Epithelial cell of prostate (primary cell): Measurements from ENCODE around the gene CABCOCO1.
"Not testable (repeated sequence)": the region's sequence is repeated elsewhere in the genome, so short reads cannot be mapped to it uniquely, and the experiment has no call there.

ENCODE experiments used
- DNase-seq: peaks from one replicate; pipeline ENCODE4 v3.0.0-alpha.2; 2011; ENCODE audit warnings: low read depth, low spot score
- H3K27ac ChIP-seq: fragments of 450-650 bp; 2 replicates; pipeline ENCODE4 v1.5.1; 2017; ENCODE audit warnings: mild to moderate bottlenecking

CABCOCO1 gene

GRCh38 chr10:61642150-61642571 is 20.6 kb upstream of the CABCOCO1 start:
- no peak overlapping the region for H3K27ac ChIP-seq
- no peak for DNase-seq

GRCh38 chr10:61642676-61643075 is 20.1 kb upstream of the CABCOCO1 start:
- no peak for DNase-seq
- H3K27ac ChIP-seq = no peak overlapping the region

- no peak overlapping the region for H3K27ac ChIP-seq
- no peak for DNase-seq
Observed at GRCh38 chr10:61643316-61643751, 19.4 kb upstream of the CABCOCO1 start.

GRCh38 chr10:61653699-61654098 is 9.0 kb upstream of the CABCOCO1 start:
- DNase-seq = no peak
- no peak overlapping the region for H3K27ac ChIP-seq

GRCh38 chr10:61655335-61655851 is 7.3 kb upstream of the CABCOCO1 start:
- no peak for DNase-seq
- no peak overlapping the region for H3K27ac ChIP-seq

- no peak for DNase-seq
- H3K27ac ChIP-seq = no peak overlapping the region
Observed at GRCh38 chr10:61663466-61663865, 737 bp downstream of the CABCOCO1 start.

GRCh38 chr10:61664985-61665384 is 2.3 kb downstream of the CABCOCO1 start:
- H3K27ac ChIP-seq = no peak overlapping the region
- no peak for DNase-seq

GRCh38 chr10:61669161-61669725 is 6.5 kb downstream of the CABCOCO1 start:
- DNase-seq = no peak
- H3K27ac ChIP-seq = no peak overlapping the region

GRCh38 chr10:61669849-61670248 is 7.1 kb downstream of the CABCOCO1 start:
- DNase-seq = no peak
- no peak overlapping the region for H3K27ac ChIP-seq

- no peak for DNase-seq
- no peak overlapping the region for H3K27ac ChIP-seq
Observed at GRCh38 chr10:61673360-61673759, 10.6 kb downstream of the CABCOCO1 start.

- H3K27ac ChIP-seq = no peak overlapping the region
- no peak for DNase-seq
Observed at GRCh38 chr10:61682323-61682722, 19.6 kb downstream of the CABCOCO1 start.

- no peak for DNase-seq
- H3K27ac ChIP-seq = no peak overlapping the region
Observed at GRCh38 chr10:61683319-61683718, 20.6 kb downstream of the CABCOCO1 start.

GRCh38 chr10:61684894-61685507 is 22.3 kb downstream of the CABCOCO1 start:
- H3K27ac ChIP-seq = no peak overlapping the region
- DNase-seq = no peak

- no peak overlapping the region for H3K27ac ChIP-seq
- DNase-seq = no peak
Observed at GRCh38 chr10:61688551-61689308, 26.0 kb downstream of the CABCOCO1 start.

- not testable (repeated sequence) for H3K27ac ChIP-seq, DNase-seq
Observed at GRCh38 chr10:61691667-61692066, 28.9 kb downstream of the CABCOCO1 start.

- no peak for DNase-seq
- no peak overlapping the region for H3K27ac ChIP-seq
Observed at GRCh38 chr10:61692447-61693010, 29.8 kb downstream of the CABCOCO1 start.

GRCh38 chr10:61698968-61699655 is 36.4 kb downstream of the CABCOCO1 start:
- H3K27ac ChIP-seq = no peak overlapping the region
- no peak for DNase-seq

- no peak for DNase-seq
- H3K27ac ChIP-seq = no peak overlapping the region
Observed at GRCh38 chr10:61701055-61701705, 38.5 kb downstream of the CABCOCO1 start.

GRCh38 chr10:61701706-61702105 is 39.0 kb downstream of the CABCOCO1 start:
- no peak for DNase-seq
- no peak overlapping the region for H3K27ac ChIP-seq

GRCh38 chr10:61702584-61702983 is 39.9 kb downstream of the CABCOCO1 start:
- DNase-seq = no peak

More at GRCh38 chr10:61702584-61702983, 39.9 kb downstream of the CABCOCO1 start:
- H3K27ac ChIP-seq = no peak overlapping the region
